CD14-positive monocyte (primary cell): Measurements from ENCODE around the gene MYO16. TPM values are rescaled to one million over a fixed set of nuclear protein-coding genes. Genes with fewer than 3 reads are reported as not detected.

Experiments
- DNase-seq, 3 donors: peaks; one replicate each; pipeline ENCODE4 v3.0.0-alpha.2; 2011 to 2022
- H2AFZ ChIP-seq: 2 replicates; pipeline ENCODE4 v1.6.0; 2012; ENCODE audit warnings: mild to moderate bottlenecking, low read depth, low read length, inconsistent platforms; ENCODE audit not compliant: insufficient read depth, poor library complexity, severe bottlenecking
- H3K27ac ChIP-seq, 2 donors: 1 replicate in 1 of 2; 2 replicates in 1 of 2; pipeline ENCODE4 v1.5.1; 2012 to 2013; ENCODE audit warnings: low read length in 2 of 2, control low read depth in 1 of 2, inconsistent platforms in 1 of 2, low read depth in 1 of 2, mild to moderate bottlenecking in 1 of 2
- H3K27me3 ChIP-seq, 2 donors: one replicate each; pipeline versions ENCODE4 v1.6.0 to v1.6.1; 2011 to 2013; ENCODE audit warnings: low read length in 2 of 2; ENCODE audit not compliant: control insufficient read depth in 2 of 2, insufficient read depth in 2 of 2
- H3K36me3 ChIP-seq, 2 donors: replicated peaks in 1 of 2; 1 replicate in 1 of 2; 2 replicates in 1 of 2; pipeline versions ENCODE4 v1.5.1 to v1.6.1; 2012 to 2013; ENCODE audit warnings: low read length in 2 of 2, control low read depth in 1 of 2, inconsistent platforms in 1 of 2, mild to moderate bottlenecking in 1 of 2; ENCODE audit not compliant: insufficient read depth in 2 of 2, control insufficient read depth in 1 of 2
- H3K4me1 ChIP-seq, 2 donors: 1 replicate in 1 of 2; 2 replicates in 1 of 2; pipeline versions ENCODE4 v1.5.1 to v1.6.1; 2012 to 2013; ENCODE audit warnings: low read length in 2 of 2, control low read depth in 1 of 2, inconsistent platforms in 1 of 2, mild to moderate bottlenecking in 1 of 2, moderate library complexity in 1 of 2; ENCODE audit not compliant: insufficient read depth in 2 of 2, control insufficient read depth in 1 of 2
- H3K4me2 ChIP-seq: replicated peaks from 2 replicates; pipeline ENCODE3; 2012; ENCODE audit warnings: low read length, moderate library complexity, mild to moderate bottlenecking; ENCODE audit not compliant: poor library complexity, severe bottlenecking; ENCODE audit errors: extremely low read depth
- H3K4me3 ChIP-seq, 3 experiments: fragments of 200-600 bp in 1 of 3; sonication (generic) in 1 of 3; replicated peaks in 1 of 3; 1 replicate in 2 of 3; 2 replicates in 1 of 3; pipeline ENCODE4 v1.5.1; 2011 to 2013; ENCODE audit warnings: low read length in 3 of 3, mild to moderate bottlenecking in 3 of 3, control low read depth in 2 of 3, low read depth in 2 of 3, inconsistent platforms in 1 of 3, moderate library complexity in 1 of 3
- H3K79me2 ChIP-seq: 2 replicates; pipeline ENCODE4 v1.6.0; 2012; ENCODE audit warnings: mild to moderate bottlenecking, control low read depth, inconsistent platforms, low read length, moderate library complexity; ENCODE audit not compliant: insufficient read depth
- H3K9ac ChIP-seq: 2 replicates; pipeline ENCODE4 v1.6.0; 2017; ENCODE audit warnings: low read length, mild to moderate bottlenecking; ENCODE audit not compliant: insufficient read depth, poor library complexity, severe bottlenecking
- H3K9me3 ChIP-seq, 2 donors: replicated peaks in 1 of 2; 1 replicate in 1 of 2; 2 replicates in 1 of 2; pipeline versions ENCODE4 v1.5.1 to v1.6.1; 2012 to 2013; ENCODE audit warnings: low read length in 2 of 2, control low read depth in 1 of 2; ENCODE audit not compliant: control insufficient read depth in 1 of 2, insufficient read depth in 1 of 2
- H4K20me1 ChIP-seq: 2 replicates; pipeline ENCODE4 v1.6.0; 2012; ENCODE audit warnings: mild to moderate bottlenecking, low read length, control low read depth, moderate library complexity; ENCODE audit not compliant: insufficient read depth
- H3K27ac Mint-ChIP-seq, 7 donors: one replicate each; pipeline ENCODE4 v1.8.0; 2020; ENCODE audit warnings: mild to moderate bottlenecking in 7 of 7, mixed read lengths in 7 of 7, moderate library complexity in 6 of 7, inconsistent platforms in 2 of 7
- H3K27me3 Mint-ChIP-seq, 3 donors: one replicate each; pipeline ENCODE4 v1.8.0; 2021 to 2022; ENCODE audit warnings: low read depth in 3 of 3, mild to moderate bottlenecking in 3 of 3, mixed read lengths in 3 of 3, moderate library complexity in 3 of 3, inconsistent platforms in 1 of 3
- H3K36me3 Mint-ChIP-seq, 2 donors: one replicate each; pipeline ENCODE4 v1.8.0; 2020; ENCODE audit warnings: mixed read lengths in 2 of 2, inconsistent platforms in 1 of 2, mild to moderate bottlenecking in 1 of 2
- H3K4me1 Mint-ChIP-seq: one replicate; pipeline ENCODE4 v1.8.0; 2020; ENCODE audit warnings: mild to moderate bottlenecking, mixed read lengths
- H3K4me3 Mint-ChIP-seq, 2 donors: one replicate each; pipeline ENCODE4 v1.8.0; 2020; ENCODE audit warnings: mild to moderate bottlenecking in 2 of 2, mixed read lengths in 2 of 2, moderate library complexity in 1 of 2
- H3K9me3 Mint-ChIP-seq, 7 donors: one replicate each; pipeline ENCODE4 v1.8.0; 2020 to 2022; ENCODE audit warnings: mixed read lengths in 7 of 7, mild to moderate bottlenecking in 6 of 7, moderate library complexity in 6 of 7, inconsistent platforms in 2 of 7
- WGBS: methylation state at CpG from one replicate; pipeline ENCODE4 v1.1.5; 2013; ENCODE audit warnings: missing lambda C conversion rate; ENCODE audit not compliant: insufficient coverage; 5-methylcytosine and 5-hydroxymethylcytosine counted together
- intact Hi-C, 2 donors: fragments of 100-400 bp; cut with micrococcal nuclease; formaldehyde crosslinking; loops; one replicate each; pipeline versions ENCODE4 v1.15.0 to v1.15.1; 2023
- polyA plus RNA-seq, 3 donors: library from polyadenylated mRNA; depleted of rRNA in 1 of 3; unstranded in 2 of 3; stranded (reverse) in 1 of 3; fragments of 300-500 nt in 2 of 3; fragments of >200 nt in 1 of 3; fragmentation: Illumina TruSeq in 2 of 3; gene quantifications; 1 replicate in 2 of 3; 2 replicates in 1 of 3; pipeline ENCODE4 v1.2.3, GENCODE V29; 2012 to 2021
- TF ChIP-seq, protein P1 (sequence below): fragments of 200-600 bp; IDR thresholded peaks from one replicate; pipeline ENCODE4 v1.8.0; 2022; ENCODE audit warnings: antibody characterized with exemption, mild to moderate bottlenecking

Gene MYO16
- polyA plus RNA-seq, 3 donors: not detected

GRCh38 chr13:108755083-108755482 lies 125.7 kb downstream of the MYO16 start:
- Histone ChIP-seq H3K27ac (no peak overlapping the region), H3K4me3 (no peak overlapping the region), H3K4me2 (no peak overlapping the region), H3K9me3 (no peaks in the 10 kb centered on the region), H2AFZ (no peak overlapping the region), H3K27me3 (no peaks in the 10 kb centered on the region), H3K79me2 (no peaks in the 10 kb centered on the region), H3K9ac (no peak overlapping the region), H4K20me1 (no peaks in the 10 kb centered on the region), H3K36me3 (no peaks in the 10 kb centered on the region), H3K4me1 (no peaks in the 10 kb centered on the region)
- Mint-ChIP-seq H3K4me1 (no peaks in the 10 kb centered on the region), H3K4me3 (no peak overlapping the region), H3K27ac (no peak overlapping the region), H3K27me3 (no peaks in the 10 kb centered on the region), H3K36me3 (no peaks in the 10 kb centered on the region), H3K9me3 (peaks cover 0 to 4% (median 1%) of the 10 kb centered on the region in 7 donors)
- TF ChIP-seq, protein P1, sequence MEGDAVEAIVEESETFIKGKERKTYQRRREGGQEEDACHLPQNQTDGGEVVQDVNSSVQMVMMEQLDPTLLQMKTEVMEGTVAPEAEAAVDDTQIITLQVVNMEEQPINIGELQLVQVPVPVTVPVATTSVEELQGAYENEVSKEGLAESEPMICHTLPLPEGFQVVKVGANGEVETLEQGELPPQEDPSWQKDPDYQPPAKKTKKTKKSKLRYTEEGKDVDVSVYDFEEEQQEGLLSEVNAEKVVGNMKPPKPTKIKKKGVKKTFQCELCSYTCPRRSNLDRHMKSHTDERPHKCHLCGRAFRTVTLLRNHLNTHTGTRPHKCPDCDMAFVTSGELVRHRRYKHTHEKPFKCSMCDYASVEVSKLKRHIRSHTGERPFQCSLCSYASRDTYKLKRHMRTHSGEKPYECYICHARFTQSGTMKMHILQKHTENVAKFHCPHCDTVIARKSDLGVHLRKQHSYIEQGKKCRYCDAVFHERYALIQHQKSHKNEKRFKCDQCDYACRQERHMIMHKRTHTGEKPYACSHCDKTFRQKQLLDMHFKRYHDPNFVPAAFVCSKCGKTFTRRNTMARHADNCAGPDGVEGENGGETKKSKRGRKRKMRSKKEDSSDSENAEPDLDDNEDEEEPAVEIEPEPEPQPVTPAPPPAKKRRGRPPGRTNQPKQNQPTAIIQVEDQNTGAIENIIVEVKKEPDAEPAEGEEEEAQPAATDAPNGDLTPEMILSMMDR: no peak
- intact Hi-C loops: no loop called here
- no peak for DNase-seq

GRCh38 chr13:108760129-108760528 lies 130.7 kb downstream of the MYO16 start:
- Histone ChIP-seq H3K4me3 (no peak overlapping the region), H3K4me2 (no peak overlapping the region), H4K20me1 (no peaks in the 10 kb centered on the region), H2AFZ (no peak overlapping the region), H3K27ac (no peak overlapping the region), H3K9me3 (no peaks in the 10 kb centered on the region), H3K36me3 (no peaks in the 10 kb centered on the region), H3K79me2 (no peaks in the 10 kb centered on the region), H3K9ac (no peak overlapping the region), H3K4me1 (no peaks in the 10 kb centered on the region), H3K27me3 (no peaks in the 10 kb centered on the region)
- WGBS: no CpG with 5 or more reads among the region's 1 CpG
- no peaks in the 10 kb centered on the region for H3K27me3 Mint-ChIP-seq
- H3K4me1 Mint-ChIP-seq: no peaks in the 10 kb centered on the region
- H3K36me3 Mint-ChIP-seq: no peaks in the 10 kb centered on the region
- no peak for DNase-seq
- no peak overlapping the region for H3K4me3 Mint-ChIP-seq
- no peak overlapping the region for H3K27ac Mint-ChIP-seq
- intact Hi-C loops: no loop called here
- H3K9me3 Mint-ChIP-seq: peaks cover 0 to 2% (median 0%) of the 10 kb centered on the region in 7 donors
- TF ChIP-seq, protein P1: no peak
